Raji (cell line): ENCODE measurements around the gene CENPP.
A peak's percentile ranks its signal among the peaks of the same experiment; 100 is the strongest.

Experiments
- POLR2A ChIP-seq: IDR thresholded peaks from 2 replicates; pipeline ENCODE4 v1.6.1; 2011; ENCODE audit warnings: low read depth, low read length, control low read depth; ENCODE audit not compliant: insufficient read depth

The CENPP gene

DNA sequence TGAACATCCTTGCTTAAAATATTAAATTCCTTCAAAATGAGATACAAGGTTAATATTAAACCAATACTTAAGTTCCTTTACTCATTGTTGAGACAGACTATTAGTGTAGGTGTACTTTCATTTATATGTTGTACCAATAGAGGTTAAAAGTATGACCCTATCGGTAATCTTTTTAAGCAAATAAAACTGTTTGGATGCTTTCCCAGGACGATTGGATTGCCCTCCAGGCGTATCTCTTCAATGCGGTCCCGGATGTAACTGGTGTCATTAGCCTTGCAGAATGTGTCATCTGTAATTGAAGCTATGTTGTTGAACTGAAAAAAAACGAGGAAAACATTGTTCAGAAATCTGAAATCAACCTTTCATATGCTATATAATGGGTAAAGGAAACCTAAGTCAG lies 59.7 kb downstream of the CENPP start:
- TF ChIP-seq POLR2A: no peak

- TF ChIP-seq POLR2A: no peak
Measured at GRCh38 chr9:92385953-92386352, 60.2 kb downstream of the CENPP start.

DNA sequence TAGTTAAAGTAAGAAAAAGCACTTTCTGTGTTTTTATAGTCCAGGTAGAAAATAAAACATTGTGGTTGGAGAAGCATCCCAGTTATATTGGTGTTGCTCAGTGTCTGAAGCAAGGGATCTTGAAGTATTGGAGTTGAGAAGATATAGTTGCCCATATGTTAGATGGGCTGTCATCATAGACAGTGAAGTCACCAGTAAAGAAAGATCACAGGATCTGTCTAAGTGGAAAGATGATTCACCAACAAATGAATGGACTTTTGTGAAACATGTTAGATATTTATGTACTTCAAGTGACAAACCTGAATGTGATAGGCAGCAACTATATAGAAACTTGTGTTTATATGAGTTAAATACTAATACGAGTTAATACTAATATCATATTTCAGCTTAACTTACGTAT lies 66.9 kb downstream of the CENPP start:
- no peak for TF ChIP-seq POLR2A

DNA sequence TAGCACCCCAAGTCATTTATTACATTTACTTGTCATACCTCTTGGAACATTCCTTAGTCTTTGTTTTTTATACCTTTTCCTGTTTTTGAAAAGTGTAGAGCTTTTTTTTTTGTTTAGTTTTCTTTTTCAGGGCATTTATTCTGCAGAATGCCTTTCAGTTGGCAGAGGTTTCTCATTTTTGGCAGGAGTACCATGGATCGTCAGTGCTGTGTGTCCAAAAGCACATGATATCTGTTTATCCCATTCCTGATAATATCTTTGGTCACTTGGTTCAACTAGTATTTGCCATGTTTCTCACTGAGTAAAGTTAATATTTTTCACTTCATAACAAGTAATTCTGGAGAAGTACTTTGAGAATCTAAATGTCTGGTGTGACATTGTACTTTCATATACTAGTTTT lies 67.9 kb downstream of the CENPP start:
- no peak for TF ChIP-seq POLR2A

- no peak for TF ChIP-seq POLR2A
Measured at GRCh38 chr9:92395617-92396016, 69.9 kb downstream of the CENPP start.

- no peak for TF ChIP-seq POLR2A
Measured at GRCh38 chr9:92397853-92398252, 72.1 kb downstream of the CENPP start.

DNA sequence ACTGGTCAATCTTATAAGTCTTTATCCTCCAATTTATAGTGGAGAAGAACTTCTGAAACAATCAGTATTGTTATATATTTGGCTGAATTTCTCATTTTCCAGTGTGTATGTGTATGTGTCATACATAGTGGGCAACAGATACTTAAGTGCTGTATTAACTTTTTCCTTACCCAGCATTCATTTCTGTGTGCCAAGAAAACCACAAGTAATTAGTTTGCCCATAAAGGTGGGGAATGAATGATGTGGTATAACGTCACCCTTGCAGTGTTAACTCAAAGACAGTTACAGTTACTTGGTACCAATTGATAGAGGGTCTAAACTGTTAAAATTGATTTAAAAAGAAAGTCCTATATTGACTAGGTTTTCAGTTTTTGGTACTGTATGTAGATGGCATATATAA lies 76.6 kb downstream of the CENPP start:
- TF ChIP-seq POLR2A: no peak

GRCh38 chr9:92402826-92403745 lies 77.3 kb downstream of the CENPP start:
- no peak for TF ChIP-seq POLR2A

GRCh38 chr9:92404042-92404836 lies 78.5 kb downstream of the CENPP start, which contains the start of gene OGN:
Gene OGN, minus strand, starts transcription at chr9:92404578. Its CDS starts 1,171 bp downstream, at chr9:92403407.
- TF ChIP-seq POLR2A: no peak

DNA sequence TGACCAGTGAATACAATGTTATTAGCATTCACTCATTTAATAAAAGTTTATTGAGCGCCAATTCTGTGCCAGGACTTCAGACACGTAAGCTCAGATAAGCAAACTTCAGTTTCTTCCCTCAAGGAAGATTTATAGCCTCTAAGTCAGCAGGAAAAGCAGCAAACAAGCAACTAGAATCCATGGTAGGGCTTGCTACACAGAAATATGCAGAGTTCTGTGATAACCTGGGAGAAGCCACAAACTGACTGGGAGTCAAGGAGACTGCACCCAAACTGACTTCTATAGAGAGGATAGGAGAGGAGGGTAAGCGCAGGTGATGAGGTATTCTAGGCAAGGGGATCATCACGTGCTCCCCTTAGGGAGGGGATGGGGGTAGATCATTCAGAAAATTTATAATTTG lies 80.1 kb downstream of the CENPP start:
- TF ChIP-seq POLR2A: no peak

DNA sequence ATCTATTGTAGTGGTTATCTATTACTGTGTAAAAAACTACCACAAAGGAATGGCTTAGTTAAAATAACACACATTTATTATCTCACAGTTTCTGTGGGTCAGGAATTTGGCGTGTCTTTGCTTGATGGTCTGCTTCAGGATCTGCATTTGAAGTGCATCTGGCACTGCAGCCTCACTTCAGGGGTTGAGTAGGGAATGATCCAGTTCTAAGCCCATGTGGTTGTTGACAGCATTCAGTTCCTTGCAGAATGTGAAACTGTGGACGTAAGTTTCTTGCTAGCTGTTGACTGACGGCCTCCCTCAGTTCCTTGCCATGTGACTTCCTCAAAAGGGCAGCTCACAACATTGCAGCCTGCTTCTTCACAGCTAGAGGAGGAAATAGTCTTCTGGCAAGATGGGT lies 80.7 kb downstream of the CENPP start:
- peak; percentile 34; the same call in 1 of the 2 replicates for TF ChIP-seq POLR2A

DNA sequence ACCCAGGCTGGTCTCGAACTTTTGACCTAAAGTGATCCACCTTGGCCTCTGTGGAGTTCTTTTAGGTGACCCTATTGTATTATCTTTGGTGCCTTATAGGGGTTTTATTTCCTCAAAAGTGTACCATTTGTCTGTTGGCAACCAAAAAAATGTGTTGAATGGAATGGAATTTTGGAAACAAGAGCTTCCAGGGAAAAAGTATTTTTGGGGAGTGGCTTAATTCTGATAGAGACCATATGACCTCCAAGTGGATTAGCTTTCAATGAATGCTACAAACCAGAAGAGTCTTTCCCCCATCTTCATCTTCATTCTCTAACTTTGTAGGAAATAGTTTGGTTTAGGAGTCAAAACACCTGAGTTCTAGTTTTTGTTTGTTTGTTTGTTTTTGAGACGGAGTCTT lies 82.1 kb downstream of the CENPP start:
- no peak for TF ChIP-seq POLR2A

- TF ChIP-seq POLR2A: no peak
Measured at GRCh38 chr9:92408747-92409478, 83.2 kb downstream of the CENPP start.

GRCh38 chr9:92414566-92414965 lies 88.8 kb downstream of the CENPP start:
- no peak for TF ChIP-seq POLR2A
